GM21360 (cell line): ENCODE results near the gene PDGFRB.

Source experiments
- ATAC-seq: cut with Tn5 transposase; IDR thresholded peaks from one replicate; pipeline ENCODE4 v1.9.1; 2021; ENCODE audit warnings: mild to moderate bottlenecking, moderate library complexity; ENCODE audit not compliant: unreplicated experiment

PDGFRB gene

GRCh38 chr5:150133581-150134197 is 22.0 kb downstream of the PDGFRB start:
- ATAC-seq = no peak

DNA sequence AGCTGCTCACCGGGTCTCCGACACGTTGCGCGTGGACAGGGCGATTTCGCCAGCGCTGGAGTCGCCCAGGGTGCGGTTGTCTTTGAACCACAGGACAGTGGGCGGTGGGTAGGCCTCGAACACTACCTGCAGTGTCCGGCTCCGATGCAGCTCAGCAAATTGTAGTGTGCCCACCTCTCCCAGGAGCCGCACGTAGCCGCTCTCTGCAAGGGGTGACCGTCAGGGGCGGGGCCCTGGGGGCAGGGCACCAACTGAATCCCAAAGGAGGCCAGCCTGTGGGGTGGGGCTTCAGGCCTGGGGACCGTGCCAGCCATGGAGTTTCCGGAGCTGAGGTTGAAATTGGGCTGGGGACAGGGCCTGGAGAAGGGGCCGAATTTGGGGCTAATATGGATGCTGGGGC is 22.9 kb downstream of the PDGFRB start:
- ATAC-seq = no peak

DNA sequence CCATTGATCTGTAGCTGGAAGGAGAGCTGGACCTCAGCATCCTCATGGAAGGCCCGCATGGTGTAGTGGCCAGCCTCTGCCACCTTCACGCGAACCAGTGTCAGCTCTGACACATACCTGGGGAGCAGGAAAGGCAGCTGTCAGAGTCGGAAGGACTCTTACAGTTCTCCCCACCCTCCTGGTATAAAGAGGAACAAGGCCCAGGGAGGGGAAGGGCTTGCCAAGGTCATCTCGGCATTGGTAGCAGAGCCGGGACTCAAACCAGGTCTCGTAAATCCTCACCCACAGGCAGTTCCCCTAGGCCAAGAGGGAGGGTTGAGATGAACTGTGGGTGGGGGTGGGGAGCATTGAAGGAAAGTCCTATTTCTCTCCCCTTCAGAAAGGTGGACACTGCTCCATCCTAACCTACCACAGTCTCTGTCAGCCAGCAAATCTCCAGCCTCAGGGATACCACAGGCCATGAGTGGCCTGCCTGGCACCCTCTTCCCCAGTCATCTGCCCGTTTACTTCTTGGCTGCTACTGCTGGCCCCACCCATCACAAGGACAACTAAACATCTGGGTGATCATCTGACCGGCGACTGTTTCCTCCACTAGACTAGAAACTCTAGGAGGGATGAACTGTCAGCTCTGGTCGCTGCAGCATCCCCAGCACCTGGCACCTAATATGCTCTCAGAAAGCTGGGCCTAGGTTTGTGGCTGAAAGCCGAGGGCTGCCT is 23.5 kb downstream of the PDGFRB start:
- no peak for ATAC-seq

DNA sequence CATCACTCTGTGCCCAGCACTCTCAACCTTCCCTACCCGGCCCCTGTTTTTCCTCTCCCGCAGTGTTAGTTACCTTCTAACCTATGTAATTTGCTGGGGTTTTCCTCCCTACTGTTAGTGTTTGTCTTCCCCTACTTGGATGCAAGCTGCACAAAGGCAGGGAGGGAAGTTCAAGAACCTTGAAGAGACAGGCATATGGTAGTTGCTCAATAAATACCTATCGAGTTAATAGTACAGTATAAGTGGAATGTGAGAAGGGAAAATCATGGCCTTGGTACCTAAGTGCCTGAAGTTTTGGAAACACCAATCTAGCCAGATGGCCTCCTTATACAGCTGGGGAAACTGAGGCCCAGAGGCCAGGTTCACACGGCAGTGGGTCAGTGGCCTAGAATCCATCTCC is 24.2 kb downstream of the PDGFRB start:
- no peak for ATAC-seq

GRCh38 chr5:150130493-150130922 is 25.1 kb downstream of the PDGFRB start:
- no peak for ATAC-seq

- peak; percentile 71 for ATAC-seq
Observed at GRCh38 chr5:150129813-150130492, 25.7 kb downstream of the PDGFRB start.

GRCh38 chr5:150129454-150129812 is 26.2 kb downstream of the PDGFRB start:
- ATAC-seq = no peak

- no peak for ATAC-seq
Observed at GRCh38 chr5:150126921-150127265, 28.8 kb downstream of the PDGFRB start.

- ATAC-seq = no peak
Observed at GRCh38 chr5:150126199-150126920, 29.3 kb downstream of the PDGFRB start.

DNA sequence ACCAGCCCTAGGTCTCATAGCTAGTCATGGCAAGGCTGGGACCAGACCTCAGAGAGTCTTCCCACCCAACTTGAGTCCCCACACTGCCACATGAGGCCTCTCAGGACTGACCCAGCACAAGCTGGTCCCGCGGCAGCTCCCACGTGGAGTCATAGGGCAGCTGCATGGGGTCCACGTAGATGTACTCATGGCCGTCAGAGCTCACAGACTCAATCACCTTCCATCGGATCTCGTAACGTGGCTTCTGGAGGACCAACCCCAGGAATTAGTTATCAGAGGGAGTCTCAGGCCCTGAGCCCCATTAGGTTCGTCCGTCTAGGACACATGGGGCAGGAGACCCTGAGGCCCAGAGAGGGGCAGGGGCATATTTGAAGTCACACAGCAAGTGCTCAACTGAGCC is 30.3 kb downstream of the PDGFRB start:
- no peak for ATAC-seq

- ATAC-seq = no peak
Observed at GRCh38 chr5:150124596-150124995, 31.0 kb downstream of the PDGFRB start.

GRCh38 chr5:150124111-150124557 is 31.5 kb downstream of the PDGFRB start:
- no peak for ATAC-seq

- ATAC-seq = no peak
Observed at GRCh38 chr5:150123542-150123941, 32.1 kb downstream of the PDGFRB start.

DNA sequence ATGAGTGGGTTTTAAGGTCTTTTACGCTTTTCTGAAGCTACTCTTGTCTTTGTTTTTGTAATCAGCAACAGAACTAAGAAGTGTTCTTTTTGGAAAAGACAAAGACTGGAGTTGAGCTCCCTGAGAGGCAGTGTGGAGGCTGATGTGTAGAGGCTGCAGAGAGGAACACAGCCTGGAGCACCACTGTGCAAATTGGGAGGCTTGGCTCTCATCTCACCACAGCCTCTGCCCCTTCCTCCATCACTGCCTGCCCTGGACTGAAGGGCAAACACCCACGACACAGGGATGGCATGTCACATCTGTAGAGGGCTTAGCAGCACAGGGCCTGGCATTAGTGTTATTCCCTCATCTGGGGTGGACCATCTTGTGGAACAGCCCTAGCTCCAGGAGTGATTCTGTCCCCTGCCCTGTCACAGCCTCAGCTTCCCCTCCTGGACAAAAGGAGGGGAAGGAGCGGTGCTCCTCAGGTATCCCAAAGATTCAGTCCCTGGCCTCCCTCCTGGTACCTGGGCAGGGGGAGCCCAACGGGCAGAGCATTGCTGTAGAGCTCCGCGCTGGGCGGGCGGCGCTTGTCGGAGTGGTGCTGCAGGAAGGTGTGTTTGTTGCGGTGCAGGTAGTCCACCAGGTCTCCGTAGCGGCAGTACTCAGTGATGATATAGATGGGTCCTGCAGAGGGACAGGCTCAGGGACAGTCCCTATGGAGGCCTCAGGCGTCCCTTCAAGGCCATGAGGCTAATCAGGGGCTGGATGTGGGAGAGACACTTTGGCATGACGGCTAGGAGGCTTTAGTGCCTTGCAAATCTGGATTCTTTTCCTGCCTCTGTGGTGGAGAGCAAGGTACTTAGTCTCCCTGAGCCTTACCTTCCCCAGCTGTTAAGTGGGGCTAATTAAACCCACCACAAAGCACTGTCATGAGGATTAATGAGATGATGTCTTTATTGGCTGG is 32.8 kb downstream of the PDGFRB start:
- no peak for ATAC-seq

- no peak for ATAC-seq
Observed at GRCh38 chr5:150122158-150122510, 33.5 kb downstream of the PDGFRB start.

DNA sequence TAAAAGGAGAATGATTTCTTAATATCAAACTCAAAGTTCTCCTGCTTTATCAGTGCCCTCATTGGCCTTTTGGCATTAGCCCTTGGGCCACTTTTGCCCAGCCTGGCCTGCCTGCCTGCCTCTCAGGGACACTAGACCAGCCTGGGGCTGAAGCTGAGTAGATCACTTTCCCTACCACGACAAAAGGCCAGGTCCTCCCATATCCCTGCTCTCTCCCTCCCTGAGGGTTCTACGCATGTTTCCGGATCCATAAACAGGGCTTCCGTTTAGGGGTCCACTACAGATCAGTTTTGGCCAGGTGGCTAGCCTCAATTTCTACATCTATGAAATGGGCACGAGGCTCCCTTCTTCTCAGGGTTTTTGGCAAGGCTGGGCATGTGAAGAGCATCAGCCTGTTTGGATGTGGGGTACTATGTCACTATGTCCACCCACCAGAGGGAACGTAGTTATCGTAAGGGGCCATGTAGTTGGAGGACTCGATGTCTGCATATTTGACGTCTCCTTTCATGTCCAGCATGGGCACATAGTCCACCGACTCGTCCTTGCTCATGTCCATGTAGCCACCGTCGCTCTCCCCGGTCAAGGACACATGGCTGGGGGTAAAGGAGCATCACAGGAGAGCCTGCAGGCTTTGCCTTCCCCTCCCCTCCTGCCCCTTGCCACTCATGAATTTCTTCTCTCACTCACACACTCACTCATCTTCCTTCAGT is 34.0 kb downstream of the PDGFRB start:
- no peak for ATAC-seq

GRCh38 chr5:150120617-150121447 is 34.8 kb downstream of the PDGFRB start:
- ATAC-seq = no peak

GRCh38 chr5:150120062-150120441 is 35.6 kb downstream of the PDGFRB start:
- ATAC-seq = no peak

DNA sequence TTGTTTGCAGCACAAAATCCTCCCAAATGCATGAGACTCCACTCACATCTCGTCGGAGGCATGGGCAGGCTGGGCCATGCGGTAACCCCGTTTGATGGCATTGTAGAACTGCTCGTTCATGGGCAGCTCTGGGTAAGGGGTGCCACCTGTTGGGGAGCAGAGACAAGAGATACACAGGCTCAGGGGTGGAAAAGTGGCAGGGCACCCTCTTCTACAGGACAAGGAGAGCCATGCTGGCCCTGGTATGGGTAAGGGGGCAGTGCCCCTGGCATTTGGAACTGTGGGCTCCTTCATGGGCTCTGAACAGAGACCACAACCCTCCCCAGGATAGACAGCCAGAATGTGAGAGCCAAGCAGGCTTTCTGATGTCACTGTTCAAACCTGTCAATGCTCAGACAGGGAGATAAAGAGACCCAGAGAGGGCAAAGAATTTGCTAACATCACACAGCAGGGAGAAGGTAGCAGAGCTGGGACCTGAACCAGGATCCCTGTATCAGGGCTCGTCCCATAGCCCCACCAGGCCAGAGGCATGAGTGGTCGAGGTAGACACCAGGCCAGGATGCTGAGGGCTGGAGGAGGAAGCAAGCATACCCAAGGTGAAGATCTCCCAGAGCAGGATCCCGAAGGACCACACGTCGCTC is 36.1 kb downstream of the PDGFRB start:
- no peak for ATAC-seq
